GM21737 (cell line): ENCODE results near the gene GNG7.

Experiments
- ATAC-seq: cut with Tn5 transposase; IDR thresholded peaks from one replicate; pipeline ENCODE4 v1.9.1; 2021; ENCODE audit warnings: mild to moderate bottlenecking, moderate library complexity; ENCODE audit not compliant: unreplicated experiment

Gene GNG7

DNA sequence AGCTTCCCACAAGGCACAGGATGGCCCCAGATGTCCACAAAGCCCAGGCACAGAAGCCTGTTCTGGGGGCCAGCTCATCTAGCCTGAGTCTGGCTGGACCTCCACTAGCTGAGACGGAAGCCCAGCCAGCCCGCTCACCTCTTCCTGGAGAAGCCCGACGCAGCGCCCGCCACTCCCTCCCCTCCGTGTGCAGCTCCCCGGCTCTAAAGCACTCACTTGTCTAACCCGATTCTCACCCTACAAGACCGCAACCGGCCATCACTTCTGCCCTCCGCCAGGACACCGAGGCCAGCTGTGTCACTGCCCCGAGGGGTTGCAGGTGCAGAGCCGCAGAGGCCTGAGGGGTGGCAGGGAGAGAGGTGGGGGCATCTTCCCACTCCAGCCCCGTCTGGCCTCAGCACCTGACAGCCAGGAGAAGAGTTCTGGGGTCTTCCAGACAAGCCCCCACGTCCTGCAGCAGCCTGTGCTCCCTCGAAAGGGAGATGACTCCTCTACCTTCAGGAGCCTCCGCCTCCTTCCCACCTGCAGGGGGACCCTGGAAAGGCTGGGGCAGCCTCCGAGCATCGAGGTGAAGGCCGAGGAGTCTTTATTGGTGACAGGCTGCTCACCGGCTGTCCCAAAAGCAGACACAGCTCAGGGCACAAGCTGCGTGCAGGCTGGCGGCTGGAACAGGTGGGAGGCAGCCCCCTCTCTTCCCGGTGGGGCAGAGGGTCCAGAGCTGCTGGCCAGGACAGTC lies 24.6 kb upstream of the GNG7 start:
- ATAC-seq: no peak

DNA sequence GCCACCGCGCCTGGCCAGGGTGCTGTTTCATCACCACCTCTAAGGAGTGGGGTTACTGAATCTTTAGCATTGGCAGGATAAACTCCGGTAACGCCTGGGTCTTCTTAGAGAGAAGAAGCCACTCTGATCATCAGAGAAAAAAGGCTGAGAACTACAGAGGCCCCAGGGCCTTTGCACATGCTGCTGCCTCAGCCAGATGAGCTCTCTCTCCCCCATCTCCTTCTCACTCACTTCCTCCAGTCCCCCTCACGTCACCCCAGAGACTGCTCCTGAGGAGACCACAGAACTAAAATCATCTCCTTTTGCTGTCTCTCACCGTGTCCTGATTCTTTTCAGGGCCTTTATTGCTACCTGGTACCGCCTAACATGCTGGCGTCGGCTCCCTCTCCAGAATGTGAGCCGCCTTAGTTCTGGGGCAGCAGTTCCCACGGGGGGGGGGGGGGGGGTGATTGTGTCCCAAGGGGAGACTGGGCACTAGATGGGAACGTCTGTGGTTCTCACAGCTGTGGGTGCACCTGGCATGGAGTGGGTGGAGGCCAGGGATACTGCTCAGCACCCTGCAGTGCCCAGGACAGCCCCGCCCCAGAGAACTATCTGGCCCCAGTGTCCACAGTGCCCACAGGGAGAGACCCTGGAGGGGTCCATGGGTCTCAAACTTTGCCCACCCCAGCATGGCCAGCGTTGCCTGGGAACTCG lies 23.8 kb upstream of the GNG7 start:
- ATAC-seq: no peak

DNA sequence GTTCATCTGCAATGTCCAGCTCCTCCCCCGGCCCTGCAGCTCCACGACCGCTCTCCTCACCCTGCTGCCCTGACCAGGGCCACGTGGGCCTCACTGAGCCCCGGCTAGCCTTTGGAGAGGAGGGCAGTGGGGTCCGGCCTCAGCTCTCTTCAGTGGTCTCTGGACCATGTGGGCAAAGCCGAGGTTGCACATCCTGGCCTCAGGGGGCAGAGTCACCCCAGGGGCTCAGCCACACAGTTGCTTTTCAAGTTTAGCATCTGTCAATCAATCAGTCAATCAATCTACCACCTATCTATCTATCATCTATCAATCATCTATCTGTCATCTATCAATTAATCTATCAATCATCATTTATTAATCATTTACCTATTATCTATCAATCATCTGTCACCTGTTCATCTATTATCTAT lies 21.7 kb upstream of the GNG7 start:
- no peak for ATAC-seq

DNA sequence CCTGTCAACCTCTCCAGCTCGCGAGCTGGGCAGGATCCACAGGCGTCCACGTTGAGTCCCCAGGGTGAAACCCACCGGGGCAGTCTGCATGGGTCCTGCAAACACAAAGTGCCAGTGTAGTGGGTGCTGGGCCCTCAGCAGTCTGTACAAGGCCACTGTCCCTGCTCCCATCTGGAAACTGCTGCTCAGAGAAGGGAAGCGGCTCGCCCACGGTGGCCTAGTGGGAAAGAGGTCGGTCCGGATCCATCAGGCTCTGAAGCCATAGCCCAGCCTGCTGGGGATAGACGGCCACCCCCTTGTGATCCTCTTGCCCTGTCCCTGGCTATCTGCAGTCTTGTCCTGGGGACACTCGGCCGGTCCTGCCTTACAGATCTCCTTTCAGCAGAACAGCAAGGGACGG lies 21.3 kb upstream of the GNG7 start:
- ATAC-seq: no peak

DNA sequence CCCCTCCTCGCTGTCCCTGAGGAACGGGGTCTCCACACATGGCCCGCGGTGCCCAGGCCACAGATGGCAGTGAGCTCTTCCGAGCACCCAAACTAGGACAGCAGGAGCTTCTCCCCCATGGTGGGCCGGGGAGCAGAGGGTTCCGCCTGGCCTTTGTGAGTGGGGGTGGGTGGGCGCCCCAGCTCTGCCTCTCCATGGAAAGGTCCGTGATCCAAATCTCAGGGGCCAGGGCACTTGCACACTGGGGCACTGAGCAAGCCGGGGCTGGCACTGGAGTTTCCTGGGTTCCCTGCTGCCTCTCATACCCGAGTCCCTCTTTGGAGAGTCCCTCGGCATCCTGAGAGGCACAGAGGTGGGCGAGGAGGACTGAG lies 20.8 kb upstream of the GNG7 start:
- ATAC-seq: no peak

DNA sequence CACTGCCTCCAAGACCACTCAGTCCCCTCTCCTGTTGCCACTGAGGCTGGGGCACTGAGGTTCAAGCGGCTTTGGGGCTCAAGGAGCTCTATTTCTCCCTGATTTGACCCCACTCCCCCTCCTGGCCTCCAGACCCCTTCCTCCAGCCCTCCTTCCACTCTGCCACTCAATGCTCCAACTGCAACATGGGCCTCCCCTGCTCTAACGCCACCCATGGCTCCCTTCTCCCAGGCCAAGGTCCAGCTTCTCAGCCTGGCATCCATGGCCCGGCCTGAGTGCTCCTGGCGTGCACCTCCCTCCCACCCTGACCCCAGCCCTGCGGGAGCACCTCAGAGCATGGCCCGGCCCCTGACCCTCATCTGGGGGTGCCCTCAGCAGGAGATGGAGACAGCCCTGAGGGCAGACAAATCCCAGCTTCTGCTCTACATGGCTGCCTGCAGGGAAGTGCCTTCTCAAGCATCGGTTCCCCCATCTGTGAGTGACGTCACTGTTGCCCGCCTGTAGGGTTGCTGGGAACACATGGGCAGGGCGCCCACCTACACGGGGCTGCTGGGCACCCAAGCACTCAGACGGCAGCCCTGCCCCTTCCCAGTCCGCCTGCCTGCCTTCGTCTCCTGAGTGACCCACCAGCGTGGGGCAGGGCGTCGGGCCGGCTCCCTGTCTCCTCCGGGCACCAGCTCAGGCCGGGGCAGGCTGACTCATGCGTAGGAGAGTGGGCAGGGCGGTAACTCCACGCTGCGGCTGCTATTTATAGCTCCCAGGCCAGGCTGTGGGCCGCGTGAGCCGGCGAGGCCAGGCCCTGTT lies 20.2 kb upstream of the GNG7 start:
- ATAC-seq: no peak

DNA sequence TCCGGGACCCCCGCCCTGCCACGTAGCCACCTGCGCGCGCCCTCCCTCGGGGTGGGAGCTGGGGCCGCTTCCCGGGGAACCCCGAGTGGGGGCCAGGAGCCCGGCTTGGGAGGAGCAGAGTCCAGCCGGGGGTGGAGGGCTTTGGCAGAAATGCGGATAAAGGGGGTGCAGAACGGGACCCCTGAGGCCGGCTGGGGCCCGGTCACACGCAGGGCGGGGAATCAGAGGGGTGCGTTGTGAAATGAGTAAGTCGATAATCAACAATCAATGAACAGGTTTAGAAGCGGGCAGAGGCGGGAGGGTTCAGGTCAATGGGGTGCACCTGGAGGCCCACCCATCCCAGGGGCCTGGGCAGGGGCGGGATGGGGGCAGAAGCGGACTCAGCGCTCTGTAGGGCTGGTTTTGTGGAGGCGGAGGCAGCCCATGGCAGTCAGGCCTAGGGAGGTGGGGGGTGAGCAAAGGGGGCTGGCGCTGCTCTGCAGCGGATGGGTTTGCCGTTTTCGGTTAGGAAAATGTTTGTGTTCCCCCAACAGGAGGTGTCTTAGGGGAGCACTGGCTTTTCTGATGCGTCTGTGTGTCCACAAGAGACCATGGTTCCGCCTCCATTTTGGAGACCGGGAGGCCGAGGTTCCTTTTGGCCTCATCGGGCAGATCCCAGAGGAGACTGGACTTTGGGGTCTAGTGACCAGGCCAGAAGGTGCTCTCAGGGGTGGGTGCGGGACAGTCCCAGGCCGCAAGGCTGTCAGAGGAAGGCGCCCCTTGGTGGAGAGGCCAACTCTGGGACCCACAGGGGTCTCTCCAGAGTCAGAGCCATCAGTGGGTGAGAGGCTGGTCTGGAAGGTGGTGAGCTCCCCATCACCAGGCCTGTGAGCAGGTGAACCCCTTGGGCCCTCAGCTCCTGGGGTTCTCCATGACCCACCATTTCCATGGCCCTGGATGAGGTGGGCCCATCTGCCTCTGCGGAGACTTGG lies 19.4 kb upstream of the GNG7 start:
- ATAC-seq: no peak

DNA sequence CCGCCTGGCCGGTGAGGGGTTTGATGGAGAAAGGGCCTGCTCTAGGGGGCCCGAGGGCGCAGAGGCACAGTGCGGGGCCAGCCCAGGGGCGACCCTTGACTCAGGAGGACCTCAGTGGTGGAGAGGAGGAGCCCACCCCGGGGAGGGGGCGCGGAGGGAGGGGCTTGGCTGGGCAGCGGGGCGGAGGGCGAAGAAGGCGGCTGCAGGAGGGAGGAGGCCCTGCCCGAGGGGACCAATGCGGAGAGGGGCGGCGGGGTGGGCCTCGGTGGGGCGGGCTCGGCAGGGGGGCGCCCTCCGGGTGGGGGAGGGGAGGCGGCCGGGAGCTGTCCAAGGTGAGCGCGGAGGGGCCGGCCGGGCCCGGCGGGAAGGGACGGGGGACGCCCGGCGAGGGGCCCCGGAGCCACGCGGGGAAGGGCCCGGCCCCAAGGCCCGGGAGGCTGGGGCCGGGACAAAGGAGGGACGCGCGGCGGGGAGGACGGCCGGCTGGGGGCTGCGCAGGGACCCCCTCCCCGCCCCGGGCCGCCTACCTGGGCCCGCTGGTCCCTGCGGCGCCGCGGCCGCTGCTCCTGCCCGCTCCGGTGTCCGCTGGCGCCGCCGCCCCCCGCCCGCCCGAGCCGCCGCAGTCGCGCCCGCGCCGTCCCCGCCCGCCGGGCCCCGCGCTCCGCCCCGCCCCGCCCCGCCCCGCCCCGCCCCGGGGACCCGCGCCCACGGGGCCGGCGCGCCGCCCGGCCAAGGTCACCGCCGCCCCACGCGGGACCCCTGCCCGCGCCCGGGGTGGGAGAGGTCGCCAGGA lies 18.5 kb upstream of the GNG7 start, which contains the start of gene DIRAS1:
Gene DIRAS1 (minus strand): TSS at position 596 of the 793 bp plus-strand sequence. CDS start 3,566 bp downstream, outside the sequence.
- ATAC-seq: no peak

DNA sequence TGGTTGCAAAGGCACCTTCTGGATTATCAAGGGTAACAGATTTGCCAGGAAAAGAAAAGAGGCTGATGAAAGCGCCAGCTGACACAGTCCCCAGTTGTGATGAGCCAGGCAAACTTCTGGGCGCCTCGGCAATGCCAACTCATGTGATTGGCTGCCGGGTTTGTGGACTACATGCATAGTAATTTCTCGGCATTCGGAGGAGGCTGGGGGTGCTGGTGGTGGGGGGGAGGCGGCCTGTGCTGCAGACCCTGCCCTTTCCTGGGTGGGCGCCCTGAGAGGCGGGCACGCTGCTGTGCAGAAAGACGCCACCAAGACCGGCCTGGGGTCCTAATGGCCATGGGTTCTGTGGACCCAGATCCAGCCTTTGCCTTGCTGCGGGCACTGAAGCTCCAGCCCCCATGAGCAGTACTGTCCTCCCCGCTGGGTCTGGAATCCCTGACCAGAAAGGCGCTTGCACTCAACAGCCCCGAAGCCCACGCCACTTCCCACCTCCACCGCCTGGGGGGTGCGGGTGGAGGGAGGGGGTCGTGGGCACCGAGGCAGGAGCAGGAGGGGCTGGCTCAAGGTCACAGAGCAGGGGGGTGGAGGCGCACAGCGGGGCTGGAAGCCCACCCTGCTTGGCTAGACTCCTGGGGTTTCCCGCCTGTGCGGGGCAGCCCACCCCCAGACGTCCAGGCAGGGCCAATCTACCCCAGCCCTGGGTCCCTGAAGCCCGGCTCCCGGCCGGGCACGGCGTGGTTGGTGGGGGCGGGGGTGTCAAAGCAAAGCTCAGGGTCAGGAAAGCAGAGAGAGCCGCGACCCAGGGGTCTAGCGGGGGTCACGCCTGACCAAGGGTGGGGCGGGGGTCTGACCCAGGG lies 17.7 kb upstream of the GNG7 start:
- ATAC-seq: no peak

DNA sequence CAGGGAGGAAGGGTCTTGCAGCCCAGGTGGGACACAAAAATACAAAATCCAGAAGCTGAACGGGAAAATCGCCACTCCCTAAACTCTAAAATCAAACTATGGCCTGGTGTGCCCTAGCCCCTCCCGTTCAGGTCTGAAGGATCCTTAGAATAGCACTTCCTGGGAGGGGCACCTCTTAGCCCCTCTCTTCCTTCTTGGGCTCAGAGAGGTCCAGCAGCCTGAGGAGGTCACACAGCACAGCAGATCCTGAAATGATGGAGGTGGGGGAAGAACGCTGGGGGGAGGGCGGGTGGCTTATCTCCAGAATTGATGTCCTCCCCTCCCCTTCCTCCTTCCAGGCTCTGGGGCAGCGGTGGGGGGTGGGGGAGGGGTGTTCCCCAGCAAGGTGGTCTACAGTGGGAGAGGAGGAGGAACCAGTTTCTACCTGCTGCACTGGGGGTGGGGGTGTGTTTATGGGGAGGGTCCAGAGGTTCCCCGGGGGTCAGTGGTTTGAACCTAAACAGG lies 16.8 kb upstream of the GNG7 start:
- no peak for ATAC-seq

DNA sequence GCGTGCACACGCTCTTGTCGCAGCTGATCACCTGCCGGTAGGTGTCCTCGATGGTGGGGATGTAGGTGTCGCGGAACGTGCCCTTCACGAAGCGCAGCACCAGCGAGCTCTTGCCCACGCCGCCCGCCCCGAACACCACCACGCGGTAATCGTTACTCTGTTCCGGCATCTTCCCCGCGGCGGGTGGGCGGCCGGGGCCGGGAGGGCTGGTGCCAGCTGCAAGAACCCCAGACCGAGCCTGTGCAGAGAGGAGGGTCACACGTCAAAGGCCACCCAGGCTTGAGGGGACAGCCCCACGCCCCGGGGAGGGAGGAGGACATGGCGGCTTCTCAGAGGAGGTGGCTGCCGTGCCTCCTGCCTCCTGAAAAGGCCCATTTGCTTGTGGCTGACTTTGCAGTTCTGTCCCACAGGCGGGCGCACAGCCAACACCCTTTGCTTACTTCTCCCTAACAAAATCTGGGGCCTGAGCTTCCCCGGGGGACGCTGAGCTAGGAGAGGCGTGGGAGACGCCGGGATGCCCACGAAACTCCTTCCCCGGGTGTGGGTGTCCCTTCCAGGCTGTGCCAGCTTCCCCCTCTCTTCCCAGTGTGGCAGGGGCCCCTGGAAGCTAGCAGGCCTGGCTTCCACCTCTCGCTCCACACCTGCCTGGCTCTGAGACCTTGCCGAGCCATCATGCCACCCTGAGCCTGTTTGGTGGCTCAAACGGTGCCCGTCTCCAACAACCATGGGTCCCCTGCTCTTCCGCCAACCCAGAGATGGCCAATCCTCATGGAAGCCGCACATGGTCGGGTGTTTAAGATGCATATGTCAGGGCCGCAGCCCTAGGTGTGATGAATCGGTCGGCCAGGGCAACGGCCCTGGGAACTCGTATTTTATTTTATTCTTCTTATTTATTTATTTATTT lies 15.4 kb upstream of the GNG7 start:
- ATAC-seq: no peak

DNA sequence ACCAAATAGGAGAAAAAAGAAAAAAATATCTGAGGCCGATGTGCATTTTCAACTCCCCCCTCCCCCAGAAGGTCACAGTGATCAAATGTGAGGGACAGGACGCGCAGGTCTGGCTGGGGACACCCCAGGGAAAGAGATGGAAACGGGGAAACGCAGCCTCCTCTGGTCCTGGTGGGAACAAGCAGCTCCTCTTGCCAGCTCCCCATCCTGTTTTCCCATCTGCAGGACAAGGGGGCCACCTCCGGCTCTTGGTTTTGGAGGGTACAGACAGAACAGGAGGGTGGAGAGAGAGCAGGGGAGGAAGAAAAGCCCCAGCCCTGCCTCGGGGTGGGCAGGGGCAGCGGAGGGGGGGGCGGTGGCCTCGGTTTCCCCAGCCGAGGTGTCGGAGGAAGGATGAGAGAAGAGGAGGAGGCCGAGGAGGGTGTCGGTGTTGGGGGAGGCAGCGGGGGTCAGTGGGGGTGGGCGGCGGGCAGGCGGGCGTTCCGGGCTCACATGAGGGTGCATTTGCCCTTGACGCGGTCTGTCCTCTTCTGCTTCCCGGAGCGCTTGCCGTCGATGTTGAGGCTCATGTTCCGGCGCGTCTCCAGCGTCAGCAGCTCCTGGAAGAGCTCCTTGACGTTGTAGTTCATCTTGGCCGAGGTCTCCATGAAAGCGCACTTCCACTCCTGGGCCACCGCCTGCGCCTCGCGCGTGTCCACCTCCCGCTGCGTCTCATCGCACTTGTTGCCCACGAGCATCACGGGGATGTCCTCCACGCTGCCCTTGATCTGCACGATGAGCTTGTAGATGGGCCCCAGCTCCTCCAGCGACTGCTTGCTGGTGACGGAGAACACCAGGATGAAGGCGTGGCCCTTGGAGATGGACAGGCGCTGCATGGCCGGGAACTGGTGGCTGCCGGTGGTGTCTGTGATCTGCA lies 14.5 kb upstream of the GNG7 start:
- ATAC-seq: no peak

DNA sequence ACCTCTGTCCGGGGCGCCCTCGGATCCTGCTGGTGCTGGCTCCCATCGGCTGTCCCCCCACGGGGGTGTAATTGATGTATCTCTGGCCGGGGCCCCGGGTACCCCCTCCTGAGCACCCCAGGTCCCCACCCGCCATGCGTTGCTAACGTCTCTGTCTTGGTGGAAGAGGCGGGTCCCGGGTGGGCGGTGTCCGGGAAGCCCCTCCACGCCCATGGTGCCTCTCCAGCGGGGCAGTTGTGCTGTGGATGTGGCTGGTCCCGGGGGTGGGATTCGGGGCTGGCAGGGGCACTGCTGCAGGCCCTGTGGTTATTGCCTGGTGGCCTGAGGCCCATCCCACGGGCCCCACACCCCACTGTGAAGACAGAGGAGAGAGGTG lies 13.8 kb upstream of the GNG7 start:
- no peak for ATAC-seq

DNA sequence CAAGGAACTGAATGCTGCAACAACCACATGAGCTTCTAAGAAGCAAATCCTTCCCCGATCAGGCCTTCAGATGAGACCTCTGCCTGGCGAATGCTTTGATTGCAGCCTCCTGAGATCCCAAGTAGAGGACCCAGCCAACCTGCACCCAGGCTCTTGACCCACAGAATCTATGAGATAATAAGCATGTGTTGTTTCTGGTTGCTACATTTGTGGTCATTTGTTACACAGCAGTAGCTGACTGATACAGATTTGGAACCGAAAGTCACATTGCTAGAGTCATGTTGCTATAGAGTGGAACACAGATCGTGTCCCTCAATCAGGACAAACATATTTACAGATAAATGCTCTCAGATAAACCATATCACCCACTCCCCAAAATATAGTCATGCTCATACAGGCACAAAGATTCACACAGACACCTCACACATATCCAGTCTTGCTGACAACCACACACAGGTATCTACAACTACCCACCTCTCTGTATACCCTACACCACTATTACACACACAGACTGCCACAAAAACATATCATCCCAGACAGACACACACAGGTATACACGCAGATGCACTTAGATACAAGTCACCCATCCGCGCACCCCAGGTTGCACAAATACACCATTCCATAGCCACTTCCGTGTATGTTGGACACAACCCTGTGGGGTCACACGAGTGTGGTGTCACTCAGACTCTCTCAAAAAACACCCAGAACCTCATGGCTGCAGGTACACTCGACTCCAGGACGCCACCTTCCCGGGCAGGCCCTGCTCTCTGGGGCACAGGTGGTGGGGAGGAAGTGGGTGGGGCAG lies 13.2 kb upstream of the GNG7 start:
- ATAC-seq: no peak

DNA sequence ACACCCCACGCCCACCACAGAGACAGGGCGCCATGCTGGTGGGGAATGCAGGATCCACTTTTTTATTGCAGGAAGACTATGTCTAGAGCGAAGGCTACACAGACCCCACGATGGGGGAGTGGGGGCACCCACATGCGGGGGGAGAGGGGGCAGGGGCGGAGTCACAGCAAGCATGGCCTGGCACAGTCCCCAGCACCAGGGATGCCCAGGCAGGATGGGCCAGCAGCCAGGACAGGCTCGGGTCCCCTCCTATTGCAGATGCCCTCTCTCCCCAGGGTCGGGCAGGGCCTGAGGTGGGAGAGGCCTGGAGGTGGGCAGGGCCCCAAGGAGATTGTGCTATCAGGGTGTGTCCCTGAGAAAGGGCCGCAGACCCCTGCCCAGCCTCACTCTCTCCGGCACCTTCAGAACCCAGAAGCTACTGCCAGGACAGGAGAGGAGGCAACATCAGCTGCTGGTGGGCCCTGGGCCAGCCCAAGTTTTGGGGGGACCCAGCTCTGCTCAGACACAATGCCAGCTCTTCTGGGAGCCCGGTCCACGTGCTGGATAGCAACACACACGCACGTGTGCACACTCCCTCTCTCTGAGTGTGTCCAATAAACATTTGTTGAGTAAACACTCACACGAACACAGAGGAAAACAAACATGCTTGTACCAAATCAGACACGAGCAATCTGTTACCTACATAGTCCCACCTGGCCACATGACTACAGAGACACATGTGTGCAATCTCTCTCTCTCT lies 12.2 kb upstream of the GNG7 start:
- no peak for ATAC-seq
